Thyroid gland (tissue), 4 donors: ENCODE measurements around the gene HACD2.

ENCODE experiments used
- CTCF ChIP-seq, 6 experiments: fragments of 200-600 bp in 3 of 6; fragments of 450-650 bp in 3 of 6; sonication (generic) in 3 of 6; IDR thresholded peaks; one replicate each; pipeline ENCODE4 v1.5.1; 2016 to 2019; ENCODE audit warnings: antibody characterized with exemption in 6 of 6, mild to moderate bottlenecking in 2 of 6, inconsistent platforms in 1 of 6, moderate library complexity in 1 of 6
- POLR2A ChIP-seq, 2 donors: fragments of 450-650 bp; IDR thresholded peaks; one replicate each; pipeline ENCODE4 v1.6.1; 2017; ENCODE audit warnings: antibody characterized with exemption in 2 of 2, mild to moderate bottlenecking in 2 of 2, moderate library complexity in 1 of 2

GRCh38 chr3:123475786-123476185, 109.1 kb downstream of the HACD2 start:
- TF ChIP-seq CTCF (IDR thresholded peaks at IDR 0.05) (no peak), POLR2A (IDR thresholded peaks at IDR 0.05) (no peak)
